ENCODE data around the gene FBH1. TPM values are rescaled to one million over a fixed set of nuclear protein-coding genes. Genes with fewer than 3 reads are reported as not detected.

Gene FBH1
- total and polyA plus RNA-seq, 9 of the 15 experiments (the other 6 are each of a cell fraction or from before 2014, with no cell fraction given) = 13.4 to 108 (median 77.8) TPM

DNA sequence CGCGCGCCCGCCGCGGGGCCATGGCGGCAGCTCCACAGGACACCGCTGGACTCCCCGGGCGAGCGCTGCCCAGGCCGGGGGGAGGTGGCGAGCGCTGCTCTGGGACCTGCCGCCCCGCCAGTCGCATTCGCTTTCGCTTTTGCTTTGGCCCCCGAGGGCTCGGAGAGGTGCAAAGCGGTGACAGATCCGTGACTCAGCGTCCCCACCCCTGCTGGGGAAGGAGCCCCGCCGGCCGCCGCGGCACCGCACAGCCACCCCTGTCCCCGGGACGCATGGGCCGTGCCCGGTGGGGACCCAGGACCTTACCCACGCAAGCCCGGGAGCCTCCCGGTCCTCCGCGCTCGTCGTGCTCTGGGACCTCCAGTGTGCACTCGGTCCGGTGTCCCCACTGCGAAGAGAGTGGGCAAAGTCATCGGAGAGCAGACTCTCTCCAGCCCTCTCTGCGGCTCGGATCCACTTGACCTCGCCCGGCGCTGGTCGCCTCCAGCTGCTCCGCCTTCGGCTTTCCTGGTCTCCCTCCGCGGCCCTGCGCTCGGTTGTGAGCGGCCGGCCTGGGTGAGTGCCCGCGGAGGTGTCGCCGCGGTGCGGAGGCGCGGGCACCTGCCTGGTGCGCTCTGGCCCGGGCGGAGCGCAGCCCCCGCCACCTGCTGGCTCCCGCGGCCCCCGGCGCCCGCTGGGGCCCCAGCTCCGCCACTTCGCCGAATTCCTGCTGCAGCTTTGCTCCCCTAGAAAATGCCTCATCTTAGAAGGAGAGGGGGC, 87.6 kb downstream of the FBH1 start, which contains the start of gene IL15RA (continued):
- TF ChIP-seq ETS1 (conservative IDR thresholded peaks at IDR 0.05; ENCODE audit: control insufficient read depth, low read depth, low read length) = peak; percentile 43; the same call in 1 of the 2 replicates
- peak; percentile 10; the same call in 1 of the 2 replicates for TF ChIP-seq SIN3B (IDR thresholded peaks at IDR 0.05; ENCODE audit: low read depth)
- TF ChIP-seq ZNF217 (CRISPR knock-in tag; IDR thresholded peaks at IDR 0.05) = no peak
- no peak for TF ChIP-seq KLF16 (IDR thresholded peaks at IDR 0.05)
- TF ChIP-seq HDAC1 (IDR thresholded peaks at IDR 0.05) = peak in 1 of 2 experiments; percentile 84; a peak in 2 of 4 replicates
- TF ChIP-seq TEAD4 (IDR thresholded peaks at IDR 0.05; ENCODE audit: low read length) = no peak
- TF ChIP-seq TEAD4 (CRISPR knock-in tag; IDR thresholded peaks at IDR 0.05; ENCODE audit: borderline replicate concordance) = no peak
- peak; percentile 42 for TF ChIP-seq FIP1L1 (IDR thresholded peaks at IDR 0.05; ENCODE audit: low read depth, low read length, poor library complexity, severe bottlenecking)
- TF ChIP-seq ZNF232 (CRISPR knock-in tag; IDR thresholded peaks at IDR 0.05) = no peak
- TF ChIP-seq, protein P1, sequence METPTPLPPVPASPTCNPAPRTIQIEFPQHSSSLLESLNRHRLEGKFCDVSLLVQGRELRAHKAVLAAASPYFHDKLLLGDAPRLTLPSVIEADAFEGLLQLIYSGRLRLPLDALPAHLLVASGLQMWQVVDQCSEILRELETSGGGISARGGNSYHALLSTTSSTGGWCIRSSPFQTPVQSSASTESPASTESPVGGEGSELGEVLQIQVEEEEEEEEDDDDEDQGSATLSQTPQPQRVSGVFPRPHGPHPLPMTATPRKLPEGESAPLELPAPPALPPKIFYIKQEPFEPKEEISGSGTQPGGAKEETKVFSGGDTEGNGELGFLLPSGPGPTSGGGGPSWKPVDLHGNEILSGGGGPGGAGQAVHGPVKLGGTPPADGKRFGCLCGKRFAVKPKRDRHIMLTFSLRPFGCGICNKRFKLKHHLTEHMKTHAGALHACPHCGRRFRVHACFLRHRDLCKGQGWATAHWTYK (CRISPR knock-in tag; IDR thresholded peaks at IDR 0.05) = 0 out of 2 replicates have a peak, but pooled peaks have one; percentile 16
- TF ChIP-seq SRF (CRISPR knock-in tag; IDR thresholded peaks at IDR 0.05) = 0 out of 4 replicates have a peak, but pooled peaks of 1 of the 2 experiments have one; percentile 48
- TF ChIP-seq RBBP5 (IDR thresholded peaks at IDR 0.05; ENCODE audit: borderline replicate concordance, insufficient read depth, low read length, poor library complexity, severe bottlenecking) = peak; percentile 98
- peak; percentile 39; the same call in 1 of the 2 replicates for TF ChIP-seq MAX (CRISPR knock-in tag; IDR thresholded peaks at IDR 0.05)
- TF ChIP-seq SMARCA4 (IDR thresholded peaks at IDR 0.05) = peak; percentile 72
- peak; percentile 48; the same call in 1 of the 2 replicates for TF ChIP-seq TCF3 (CRISPR knock-in tag; IDR thresholded peaks at IDR 0.05)
- TF ChIP-seq RAD21 (CRISPR knock-in tag; conservative IDR thresholded peaks at IDR 0.05 in 1 of 2, IDR thresholded peaks at IDR 0.05 in 1 of 2) = no peak
- TF ChIP-seq, protein P2, sequence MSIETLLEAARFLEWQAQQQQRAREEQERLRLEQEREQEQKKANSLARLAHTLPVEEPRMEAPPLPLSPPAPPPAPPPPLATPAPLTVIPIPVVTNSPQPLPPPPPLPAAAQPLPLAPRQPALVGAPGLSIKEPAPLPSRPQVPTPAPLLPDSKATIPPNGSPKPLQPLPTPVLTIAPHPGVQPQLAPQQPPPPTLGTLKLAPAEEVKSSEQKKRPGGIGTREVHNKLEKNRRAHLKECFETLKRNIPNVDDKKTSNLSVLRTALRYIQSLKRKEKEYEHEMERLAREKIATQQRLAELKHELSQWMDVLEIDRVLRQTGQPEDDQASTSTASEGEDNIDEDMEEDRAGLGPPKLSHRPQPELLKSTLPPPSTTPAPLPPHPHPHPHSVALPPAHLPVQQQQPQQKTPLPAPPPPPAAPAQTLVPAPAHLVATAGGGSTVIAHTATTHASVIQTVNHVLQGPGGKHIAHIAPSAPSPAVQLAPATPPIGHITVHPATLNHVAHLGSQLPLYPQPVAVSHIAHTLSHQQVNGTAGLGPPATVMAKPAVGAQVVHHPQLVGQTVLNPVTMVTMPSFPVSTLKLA (conservative IDR thresholded peaks at IDR 0.05) = peak in 1 of 2 experiments; percentile 68; a peak in 3 of 4 replicates
- TF ChIP-seq IFI16 (CRISPR knock-in tag; IDR thresholded peaks at IDR 0.05) = no peak
- no peak for TF ChIP-seq DNMT1 (IDR thresholded peaks at IDR 0.05)
- no peak for TF ChIP-seq TSC22D4 (tag; IDR thresholded peaks at IDR 0.05)
- peak; percentile 67; the same call in 1 of the 2 replicates for TF ChIP-seq ZEB2 (IDR thresholded peaks at IDR 0.05)
- TF ChIP-seq GATAD2B (IDR thresholded peaks at IDR 0.05; ENCODE audit: borderline replicate concordance) = peak; percentile 11; the same call in 1 of the 2 replicates
- TF ChIP-seq ZNF644 (tag; IDR thresholded peaks at IDR 0.05; ENCODE audit: low read depth) = no peak
- peak; percentile 76; the same call in 1 of the 2 replicates for TF ChIP-seq KDM2B (CRISPR knock-in tag; IDR thresholded peaks at IDR 0.05)

All from K562 (cell line).